AG10803 (cell line): ENCODE measurements around the gene RGS7.
"Not testable (repeated sequence)": the region's sequence is repeated elsewhere in the genome, so short reads cannot be mapped to it uniquely, and the experiment has no call there.

ENCODE experiments used
- DNase-seq: peaks from one replicate; pipeline ENCODE4 v3.0.0; 2010; ENCODE audit warnings: low read depth
- H3K4me3 ChIP-seq: 2 replicates; pipeline ENCODE4 v1.5.1; 2011; ENCODE audit warnings: mild to moderate bottlenecking, low read length, control low read depth
- TF ChIP-seq, protein P1 (sequence below): conservative IDR thresholded peaks from 2 replicates; pipeline ENCODE4 v1.5.1; 2011; ENCODE audit warnings: mild to moderate bottlenecking, low read length, control low read depth, inconsistent platforms

The RGS7 gene

DNA sequence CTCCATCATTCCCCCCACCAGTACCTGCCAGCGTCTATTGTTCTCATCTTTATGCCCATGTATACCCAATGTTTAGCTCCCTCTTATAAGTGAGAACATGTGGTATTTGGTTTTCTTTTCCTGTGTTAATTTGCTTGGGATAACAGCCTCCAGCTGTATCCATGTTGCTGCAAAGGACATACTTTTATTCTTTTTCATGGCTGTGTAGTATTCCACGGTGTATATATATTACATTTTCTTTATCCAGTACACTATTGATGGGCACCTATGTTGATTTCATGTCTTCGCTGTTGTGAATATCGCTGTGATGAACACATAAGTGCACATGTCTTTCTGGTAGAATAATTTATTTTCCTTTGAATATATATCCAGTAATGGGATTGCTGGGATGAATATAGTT lies 431.7 kb downstream of the RGS7 start:
- DNase-seq = no peak
- TF ChIP-seq, protein P1, sequence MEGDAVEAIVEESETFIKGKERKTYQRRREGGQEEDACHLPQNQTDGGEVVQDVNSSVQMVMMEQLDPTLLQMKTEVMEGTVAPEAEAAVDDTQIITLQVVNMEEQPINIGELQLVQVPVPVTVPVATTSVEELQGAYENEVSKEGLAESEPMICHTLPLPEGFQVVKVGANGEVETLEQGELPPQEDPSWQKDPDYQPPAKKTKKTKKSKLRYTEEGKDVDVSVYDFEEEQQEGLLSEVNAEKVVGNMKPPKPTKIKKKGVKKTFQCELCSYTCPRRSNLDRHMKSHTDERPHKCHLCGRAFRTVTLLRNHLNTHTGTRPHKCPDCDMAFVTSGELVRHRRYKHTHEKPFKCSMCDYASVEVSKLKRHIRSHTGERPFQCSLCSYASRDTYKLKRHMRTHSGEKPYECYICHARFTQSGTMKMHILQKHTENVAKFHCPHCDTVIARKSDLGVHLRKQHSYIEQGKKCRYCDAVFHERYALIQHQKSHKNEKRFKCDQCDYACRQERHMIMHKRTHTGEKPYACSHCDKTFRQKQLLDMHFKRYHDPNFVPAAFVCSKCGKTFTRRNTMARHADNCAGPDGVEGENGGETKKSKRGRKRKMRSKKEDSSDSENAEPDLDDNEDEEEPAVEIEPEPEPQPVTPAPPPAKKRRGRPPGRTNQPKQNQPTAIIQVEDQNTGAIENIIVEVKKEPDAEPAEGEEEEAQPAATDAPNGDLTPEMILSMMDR = no peak
- H3K4me3 ChIP-seq = no peak overlapping the region

DNA sequence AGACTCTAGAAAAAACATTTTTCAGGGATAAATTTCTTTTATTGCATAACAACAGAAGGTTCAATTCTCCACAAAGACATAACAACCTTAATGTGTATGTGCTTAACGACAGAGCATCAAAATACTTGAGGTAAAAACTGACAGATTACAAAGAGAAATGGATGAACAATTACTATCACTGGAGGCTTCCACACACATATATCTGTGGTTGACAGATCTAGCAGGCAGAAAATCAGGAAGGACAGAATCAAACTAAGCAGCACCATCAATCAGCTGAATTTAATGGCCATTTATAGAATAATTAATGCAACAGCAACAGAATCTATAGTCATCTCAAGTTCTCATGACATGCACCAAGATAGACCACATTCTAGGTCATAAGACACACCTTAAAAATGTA lies 439.0 kb downstream of the RGS7 start:
- DNase-seq = no peak
- no peak overlapping the region for H3K4me3 ChIP-seq
- TF ChIP-seq, protein P1 = no peak

DNA sequence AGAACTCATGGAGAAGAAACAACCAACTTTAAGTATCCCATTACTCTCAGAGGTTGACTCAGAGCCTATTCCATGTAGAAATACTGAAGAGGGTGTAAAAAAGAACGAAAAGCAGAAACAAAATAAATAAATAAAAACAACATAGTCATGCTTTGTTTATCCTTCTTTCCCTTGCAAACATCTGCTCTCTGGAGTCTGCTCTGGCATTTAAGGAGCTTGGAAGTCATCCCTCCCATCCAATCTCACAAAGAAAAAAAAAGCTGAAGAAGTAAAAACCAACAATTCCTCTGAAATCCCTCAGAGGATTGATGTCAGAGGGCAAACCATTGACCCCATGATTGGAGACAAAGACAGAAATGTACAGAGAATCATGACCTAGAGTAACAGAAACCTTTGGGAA lies 442.5 kb downstream of the RGS7 start:
- no peak overlapping the region for H3K4me3 ChIP-seq
- TF ChIP-seq, protein P1 = no peak
- DNase-seq = no peak

DNA sequence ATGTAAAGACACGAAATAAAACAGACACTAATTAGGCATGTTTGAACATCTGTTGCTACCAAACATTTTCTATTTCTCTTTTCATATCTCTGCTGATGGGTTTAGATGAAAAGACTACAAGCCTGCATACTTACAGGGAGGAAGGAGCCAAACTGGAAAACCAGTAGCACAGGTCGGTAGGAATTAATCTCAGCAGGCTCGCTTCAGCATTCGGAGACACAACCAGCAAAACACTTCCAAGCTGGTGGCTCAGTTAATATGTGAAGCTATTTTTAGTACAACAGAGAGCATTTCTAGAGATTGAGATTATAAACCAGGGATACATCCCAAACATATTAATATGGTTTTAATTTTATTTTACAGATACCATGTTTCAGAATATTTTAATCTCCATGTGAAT lies 444.2 kb downstream of the RGS7 start:
- TF ChIP-seq, protein P1 = no peak
- no peak for DNase-seq
- no peak overlapping the region for H3K4me3 ChIP-seq

DNA sequence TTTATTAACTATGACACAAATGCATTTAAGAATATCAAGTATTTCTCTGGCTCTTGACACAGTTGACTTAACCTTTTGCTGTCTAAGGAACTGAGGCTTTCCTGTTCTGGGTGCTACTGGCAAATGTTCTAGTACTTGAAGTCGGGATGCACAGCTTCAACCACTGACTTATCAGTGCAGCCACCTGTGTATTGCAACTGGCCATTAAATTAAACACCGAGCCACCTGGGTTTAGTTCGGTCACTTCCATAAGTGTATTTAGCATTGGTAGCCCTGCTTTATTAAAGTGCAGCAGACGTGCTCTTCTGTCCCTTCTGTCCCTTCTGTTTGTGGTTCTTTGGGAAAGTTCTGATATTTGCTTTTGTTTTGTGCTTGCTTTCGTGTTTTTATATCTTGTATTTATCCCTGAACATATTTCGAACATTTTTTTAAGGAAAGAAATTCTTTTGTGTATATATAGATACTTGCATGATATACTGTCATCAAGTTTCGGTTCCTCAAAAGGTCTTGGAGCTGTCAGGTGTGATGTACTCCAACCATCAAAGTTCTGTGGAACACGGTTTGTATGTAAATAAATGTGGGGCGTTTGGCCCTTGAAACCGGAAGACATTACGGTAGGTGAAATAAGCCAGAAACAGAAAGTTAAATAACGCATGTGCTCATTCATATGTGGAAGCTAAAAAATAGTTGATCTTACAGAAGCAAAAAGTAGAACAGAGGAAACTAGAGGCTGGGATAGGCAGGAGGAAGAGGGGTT lies 447.1 kb downstream of the RGS7 start:
- DNase-seq = no peak
- TF ChIP-seq, protein P1 = no peak
- H3K4me3 ChIP-seq = no peak overlapping the region

DNA sequence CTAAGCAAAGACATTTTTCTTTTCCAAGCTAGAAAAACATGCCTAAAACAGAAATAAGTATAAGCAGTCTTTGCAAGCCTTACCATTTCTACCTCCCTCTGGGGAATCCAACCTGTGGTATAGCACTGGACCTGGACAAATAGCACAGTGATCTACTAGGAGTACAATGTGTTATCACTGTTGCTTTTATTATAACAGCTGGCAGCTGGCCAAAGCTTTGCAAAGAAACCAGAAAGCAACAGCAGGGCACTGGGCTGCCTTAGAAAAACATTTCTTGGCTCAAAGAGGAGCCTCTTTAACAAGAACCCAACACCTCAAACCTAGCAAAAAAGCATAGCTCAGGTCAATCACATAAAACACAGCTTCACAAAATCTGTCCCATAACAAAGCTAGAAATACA lies 450.5 kb downstream of the RGS7 start:
- no peak for DNase-seq
- no peak overlapping the region for H3K4me3 ChIP-seq
- TF ChIP-seq, protein P1 = no peak

DNA sequence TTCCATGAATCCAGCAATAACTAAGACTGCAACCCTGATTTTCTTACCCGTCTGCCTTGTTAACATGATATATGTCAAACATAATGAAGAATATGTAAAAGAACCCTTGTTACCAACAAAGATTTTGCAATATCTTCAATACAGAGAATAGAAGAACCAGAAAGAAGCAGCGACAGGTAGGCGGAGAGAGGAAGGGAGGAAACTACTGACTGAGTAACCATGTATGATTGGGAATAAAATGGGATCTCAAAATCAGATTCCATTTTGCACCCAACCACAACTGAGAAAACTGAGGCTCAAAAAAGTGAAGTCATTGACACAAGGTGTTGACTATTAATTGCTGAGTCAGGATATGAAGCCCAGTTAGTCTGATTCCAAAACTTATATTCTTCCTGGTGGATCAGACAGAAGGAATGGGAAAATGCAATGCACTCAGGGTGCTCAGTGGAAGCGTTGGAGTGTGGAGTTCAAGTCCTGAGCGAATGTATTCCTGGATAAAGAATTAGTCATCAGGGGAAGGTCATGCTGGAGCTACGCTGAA lies 451.7 kb downstream of the RGS7 start:
- no peak overlapping the region for H3K4me3 ChIP-seq
- no peak for DNase-seq
- TF ChIP-seq, protein P1 = no peak

DNA sequence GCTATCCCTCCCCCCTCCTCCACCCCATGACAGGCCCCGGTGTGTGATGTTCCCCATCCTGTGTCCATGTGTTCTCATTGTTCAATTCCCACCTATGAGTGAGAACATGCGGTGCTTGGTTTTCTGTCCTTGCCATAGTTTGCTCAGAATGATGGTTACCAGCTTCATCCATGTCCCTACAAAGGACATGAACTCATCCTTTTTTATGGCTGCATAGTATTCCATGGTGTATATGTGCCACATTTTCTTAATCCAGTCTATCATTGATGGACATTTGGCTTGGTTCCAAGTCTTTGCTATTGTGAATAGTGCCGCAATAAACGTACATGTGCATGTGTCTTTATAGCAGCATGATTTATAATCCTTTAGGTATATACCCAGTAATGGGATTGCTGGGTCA lies 461.6 kb downstream of the RGS7 start:
- H3K4me3 ChIP-seq, DNase-seq: not testable (repeated sequence)
